Endothelial cell of umbilical vein (primary cell): Measurements from ENCODE around the gene KIN.

Source experiments
- EZH2 ChIP-seq: IDR thresholded peaks from 2 replicates; pipeline ENCODE4 v1.6.1; 2012; ENCODE audit warnings: borderline replicate concordance, low read depth, mild to moderate bottlenecking, moderate library complexity, low read length, inconsistent platforms; ENCODE audit not compliant: severe bottlenecking
- FOS ChIP-seq: IDR thresholded peaks from 2 replicates; pipeline ENCODE4 v1.6.1; 2011; ENCODE audit warnings: mild to moderate bottlenecking, low read length, moderate library complexity, borderline replicate concordance; ENCODE audit not compliant: insufficient read depth
- GATA2 ChIP-seq: IDR thresholded peaks from 2 replicates; pipeline ENCODE4 v1.7.0; 2011; ENCODE audit warnings: low read depth, mild to moderate bottlenecking, moderate library complexity, mixed read lengths, low read length; ENCODE audit not compliant: insufficient read length, insufficient read depth
- JUN ChIP-seq: IDR thresholded peaks from 2 replicates; pipeline ENCODE4 v1.6.1; 2011; ENCODE audit warnings: borderline replicate concordance, low read depth; ENCODE audit not compliant: insufficient read length, insufficient read depth
- MYC ChIP-seq: IDR thresholded peaks from one replicate; pipeline ENCODE4 v1.6.1; 2011; ENCODE audit warnings: mild to moderate bottlenecking, low read depth, low read length
- POLR2A ChIP-seq: IDR thresholded peaks from 2 replicates; pipeline ENCODE4 v1.6.1; 2012; ENCODE audit warnings: low read depth, mild to moderate bottlenecking, control low read depth, low read length
- POLR2AphosphoS5 ChIP-seq: IDR thresholded peaks from 2 replicates; pipeline ENCODE4 v1.6.1; 2012; ENCODE audit warnings: low read depth, mild to moderate bottlenecking, control low read depth, low read length, moderate library complexity; ENCODE audit not compliant: insufficient read depth
- TF ChIP-seq, protein P1 (sequence below), 2 donors: IDR thresholded peaks; 1 replicate in 1 of 2; 2 replicates in 1 of 2; pipeline ENCODE4 v1.5.1; 2011; ENCODE audit warnings: low read length in 2 of 2, mild to moderate bottlenecking in 2 of 2, moderate library complexity in 2 of 2, control low read depth in 1 of 2, inconsistent platforms in 1 of 2, low read depth in 1 of 2; ENCODE audit not compliant: insufficient read depth in 1 of 2; ENCODE audit errors: extremely low read depth in 1 of 2
- TF ChIP-seq, protein P2 (sequence below): IDR thresholded peaks from 2 replicates; pipeline ENCODE4 v1.6.1; 2011; ENCODE audit not compliant: insufficient read depth, insufficient read length

DNA sequence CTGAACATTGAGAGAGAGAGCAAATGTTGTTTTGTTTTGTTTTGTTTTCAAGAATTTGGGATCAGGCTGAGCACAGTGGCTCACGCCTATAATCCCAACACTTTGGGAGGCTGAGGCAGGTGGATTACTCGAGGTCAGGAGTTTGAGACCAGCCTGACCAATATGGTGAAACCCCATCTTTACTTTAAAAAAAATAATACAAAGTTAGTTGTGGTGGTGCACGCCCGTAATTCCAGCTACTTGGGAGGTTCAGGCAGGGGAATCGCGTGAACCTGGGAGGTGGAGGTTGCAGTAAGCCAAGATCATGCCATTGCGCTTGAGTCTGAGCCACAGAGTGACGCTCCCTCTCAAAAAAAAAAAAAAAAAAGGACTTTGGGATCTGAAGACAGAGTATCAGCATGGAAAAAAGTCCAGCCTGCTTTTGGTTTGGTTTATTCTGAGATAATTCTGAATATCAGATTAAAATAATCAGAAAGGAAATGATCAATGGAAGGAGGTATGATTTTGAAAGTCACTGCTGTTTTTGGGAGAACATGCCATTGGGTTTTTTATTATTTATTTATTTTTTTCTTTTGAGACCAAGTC is 86.5 kb downstream of the KIN start:
- TF ChIP-seq, protein P1, sequence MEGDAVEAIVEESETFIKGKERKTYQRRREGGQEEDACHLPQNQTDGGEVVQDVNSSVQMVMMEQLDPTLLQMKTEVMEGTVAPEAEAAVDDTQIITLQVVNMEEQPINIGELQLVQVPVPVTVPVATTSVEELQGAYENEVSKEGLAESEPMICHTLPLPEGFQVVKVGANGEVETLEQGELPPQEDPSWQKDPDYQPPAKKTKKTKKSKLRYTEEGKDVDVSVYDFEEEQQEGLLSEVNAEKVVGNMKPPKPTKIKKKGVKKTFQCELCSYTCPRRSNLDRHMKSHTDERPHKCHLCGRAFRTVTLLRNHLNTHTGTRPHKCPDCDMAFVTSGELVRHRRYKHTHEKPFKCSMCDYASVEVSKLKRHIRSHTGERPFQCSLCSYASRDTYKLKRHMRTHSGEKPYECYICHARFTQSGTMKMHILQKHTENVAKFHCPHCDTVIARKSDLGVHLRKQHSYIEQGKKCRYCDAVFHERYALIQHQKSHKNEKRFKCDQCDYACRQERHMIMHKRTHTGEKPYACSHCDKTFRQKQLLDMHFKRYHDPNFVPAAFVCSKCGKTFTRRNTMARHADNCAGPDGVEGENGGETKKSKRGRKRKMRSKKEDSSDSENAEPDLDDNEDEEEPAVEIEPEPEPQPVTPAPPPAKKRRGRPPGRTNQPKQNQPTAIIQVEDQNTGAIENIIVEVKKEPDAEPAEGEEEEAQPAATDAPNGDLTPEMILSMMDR (IDR thresholded peaks at IDR 0.05; ENCODE audit: extremely low read depth in 1 of 2, insufficient read depth in 1 of 2, low read depth in 1 of 2, low read length in 2 of 2) = no peak
- TF ChIP-seq POLR2A (no peak), EZH2 (no peak), MYC (no peak), GATA2 (no peak), JUN (no peak), POLR2AphosphoS5 (no peak), FOS (no peak)
- TF ChIP-seq, protein P2, sequence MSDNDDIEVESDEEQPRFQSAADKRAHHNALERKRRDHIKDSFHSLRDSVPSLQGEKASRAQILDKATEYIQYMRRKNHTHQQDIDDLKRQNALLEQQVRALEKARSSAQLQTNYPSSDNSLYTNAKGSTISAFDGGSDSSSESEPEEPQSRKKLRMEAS = no peak
